HepG2 (cell line): Measurements from ENCODE around the gene YPEL3. TPM values are rescaled to one million over a fixed set of nuclear protein-coding genes. Genes with fewer than 3 reads are reported as not detected.

Experiments used
- ATF3 ChIP-seq: sonication (generic); formaldehyde crosslinking; IDR thresholded peaks from 2 replicates; pipeline ENCODE4 v1.4.0; 2020; ENCODE audit warnings: missing genetic modification reagents
- ATF7-NPFF ChIP-seq: sonication (generic); formaldehyde crosslinking; IDR thresholded peaks from 2 replicates; pipeline ENCODE4 v1.8.1; 2023; ENCODE audit warnings: mild to moderate bottlenecking, low read depth, missing genetic modification reagents, moderate library complexity
- FOXJ3 ChIP-seq: sonication (generic); formaldehyde crosslinking; IDR thresholded peaks from 2 replicates; pipeline ENCODE4 v1.4.0; 2020; ENCODE audit warnings: missing genetic modification reagents, mild to moderate bottlenecking, borderline replicate concordance
- FOXK1 ChIP-seq: sonication (generic); formaldehyde crosslinking; IDR thresholded peaks from 2 replicates; pipeline ENCODE4 v1.4.0; 2020; ENCODE audit warnings: low read depth, missing genetic modification reagents, borderline replicate concordance
- HMGA1 ChIP-seq: sonication (generic); formaldehyde crosslinking; conservative IDR thresholded peaks from 2 replicates; pipeline ENCODE4 v1.4.0; 2020; ENCODE audit warnings: missing genetic modification reagents
- HNF4G ChIP-seq, 2 experiments: sonication (generic) in 1 of 2; formaldehyde crosslinking in 1 of 2; IDR thresholded peaks; 2 replicates each; pipeline versions ENCODE4 v1.4.0 to v1.6.1; 2011 to 2020; ENCODE audit warnings: borderline replicate concordance in 2 of 2, low read depth in 2 of 2, mild to moderate bottlenecking in 2 of 2, low read length in 1 of 2, missing genetic modification reagents in 1 of 2, moderate library complexity in 1 of 2
- MAX ChIP-seq: IDR thresholded peaks from 2 replicates; pipeline ENCODE4 v1.6.1; 2012; ENCODE audit warnings: inconsistent platforms
- ONECUT2 ChIP-seq: sonication (generic); formaldehyde crosslinking; IDR thresholded peaks from 2 replicates; pipeline ENCODE4 v1.4.0; 2020; ENCODE audit warnings: missing genetic modification reagents
- RORA ChIP-seq: sonication (generic); formaldehyde crosslinking; IDR thresholded peaks from 2 replicates; pipeline ENCODE4 v1.5.0; 2020; ENCODE audit warnings: mild to moderate bottlenecking, missing genetic modification reagents, moderate library complexity
- RXRA ChIP-seq: sonication (generic); formaldehyde crosslinking; IDR thresholded peaks from 2 replicates; pipeline ENCODE4 v1.5.1; 2020; ENCODE audit warnings: missing genetic modification reagents
- SIX1 ChIP-seq: sonication (generic); formaldehyde crosslinking; IDR thresholded peaks from 2 replicates; pipeline ENCODE4 v1.4.0; 2020; ENCODE audit warnings: missing genetic modification reagents, borderline replicate concordance
- SP4 ChIP-seq: sonication (generic); formaldehyde crosslinking; IDR thresholded peaks from 2 replicates; pipeline ENCODE4 v1.8.1; 2023; ENCODE audit warnings: mild to moderate bottlenecking, missing genetic modification reagents
- TCF12 ChIP-seq, 2 experiments: fragments of 450-650 bp in 1 of 2; sonication (generic) in 1 of 2; formaldehyde crosslinking in 1 of 2; IDR thresholded peaks; 2 replicates each; pipeline versions ENCODE4 v1.6.1 to v1.8.0; 2017 to 2022; ENCODE audit warnings: antibody characterized with exemption in 1 of 2, mild to moderate bottlenecking in 1 of 2, missing genetic modification reagents in 1 of 2, moderate library complexity in 1 of 2
- ZBTB20 ChIP-seq: sonication (generic); formaldehyde crosslinking; IDR thresholded peaks from 2 replicates; pipeline ENCODE4 v1.8.1; 2023; ENCODE audit warnings: missing genetic modification reagents, low read depth, mild to moderate bottlenecking, borderline replicate concordance
- ZMAT5 ChIP-seq: sonication (generic); formaldehyde crosslinking; IDR thresholded peaks from 2 replicates; pipeline ENCODE4 v1.5.0; 2020; ENCODE audit warnings: mild to moderate bottlenecking, low read depth, missing genetic modification reagents, borderline replicate concordance
- ZNF136 ChIP-seq: sonication (generic); formaldehyde crosslinking; IDR thresholded peaks from 2 replicates; pipeline ENCODE4 v1.8.1; 2022; ENCODE audit warnings: low read depth, mild to moderate bottlenecking, moderate library complexity, missing genetic modification reagents
- ZNF430 ChIP-seq: sonication (generic); formaldehyde crosslinking; IDR thresholded peaks from 2 replicates; pipeline ENCODE4 v1.9.0; 2021; ENCODE audit warnings: mild to moderate bottlenecking, missing genetic modification reagents
- ZNF570 ChIP-seq: sonication (generic); formaldehyde crosslinking; IDR thresholded peaks from 2 replicates; pipeline ENCODE4 v1.4.0; 2020; ENCODE audit warnings: mild to moderate bottlenecking, missing genetic modification reagents, borderline replicate concordance
- ZNF609 ChIP-seq: sonication (generic); formaldehyde crosslinking; IDR thresholded peaks from 2 replicates; pipeline ENCODE4 v1.4.0; 2020; ENCODE audit warnings: mild to moderate bottlenecking, missing genetic modification reagents, borderline replicate concordance
- ZNF678 ChIP-seq: sonication (generic); formaldehyde crosslinking; IDR thresholded peaks from 2 replicates; pipeline ENCODE4 v1.4.0; 2020; ENCODE audit warnings: mild to moderate bottlenecking, missing genetic modification reagents
- ZNF7 ChIP-seq: IDR thresholded peaks from 2 replicates; pipeline ENCODE4 v1.6.1; 2016; ENCODE audit warnings: missing biosample characterization, missing genetic modification reagents
- ZNF776 ChIP-seq: sonication (generic); formaldehyde crosslinking; IDR thresholded peaks from 2 replicates; pipeline ENCODE4 v1.4.0; 2020; ENCODE audit warnings: mild to moderate bottlenecking, missing genetic modification reagents
- ZNF850 ChIP-seq: sonication (generic); formaldehyde crosslinking; conservative IDR thresholded peaks from 2 replicates; pipeline ENCODE4 v1.9.0; 2021; ENCODE audit warnings: mild to moderate bottlenecking, missing genetic modification reagents
- polyA plus RNA-seq, 8 experiments: library from polyadenylated mRNA; depleted of rRNA in 3 of 8; stranded (reverse) in 7 of 8; unstranded in 1 of 8; fragments of >200 nt; fragmentation: Illumina TruSeq in 4 of 8; extraction: Trizol in 4 of 8; gene quantifications; 2 replicates each; pipeline versions ENCODE4 v1.2.1 to v1.2.3, GENCODE V29; 2011 to 2016; ENCODE audit warnings: low read depth in 4 of 8, missing spikeins in 1 of 8, mixed read lengths in 1 of 8; ENCODE audit not compliant: insufficient read depth in 1 of 8
- total RNA-seq, 5 experiments: library from RNA; depleted of rRNA; stranded (reverse); fragments of >200 nt; fragmentation: Illumina TruSeq; extraction: Trizol; gene quantifications; 2 replicates each; pipeline ENCODE4 v1.2.3, GENCODE V29; 2016; ENCODE audit warnings: low read depth in 1 of 5

YPEL3 gene
- total and polyA plus RNA-seq, 2 of the 13 experiments (the other 11 are each of a cell fraction or from before 2014, with no cell fraction given), result 5.4 to 47.0 TPM

- peak; percentile 7; the same call in 1 of the 2 replicates for TF ChIP-seq ZNF609 (CRISPR knock-in tag)
- no peak for TF ChIP-seq FOXJ3 (CRISPR knock-in tag)
- TF ChIP-seq FOXK1 (CRISPR knock-in tag), result peak; percentile 53; the same call in 1 of the 2 replicates
- no peak for TF ChIP-seq ZNF7
- no peak for TF ChIP-seq ZNF678 (CRISPR knock-in tag)
- no peak for TF ChIP-seq TCF12 (IDR thresholded peaks at IDR 0.05)
- no peak; the same call in 1 of the 2 replicates for TF ChIP-seq TCF12 (CRISPR knock-in tag; IDR thresholded peaks at IDR 0.05)
- TF ChIP-seq MAX, result peak; percentile 55; the same call in 1 of the 2 replicates
- TF ChIP-seq ZNF136 (CRISPR knock-in tag), result no peak; the same call in 1 of the 2 replicates
- no peak for TF ChIP-seq HMGA1 (CRISPR knock-in tag)
- no peak for TF ChIP-seq ONECUT2 (CRISPR knock-in tag)
- TF ChIP-seq HNF4G (IDR thresholded peaks at IDR 0.05; ENCODE audit: borderline replicate concordance, low read depth, low read length), result no peak
- 0 out of 2 replicates have a peak, but pooled peaks have one; percentile 13 for TF ChIP-seq HNF4G (CRISPR knock-in tag; IDR thresholded peaks at IDR 0.05; ENCODE audit: borderline replicate concordance, low read depth)
- TF ChIP-seq ATF7-NPFF (CRISPR knock-in tag), result peak; percentile 61
- TF ChIP-seq ZMAT5 (CRISPR knock-in tag), result 0 out of 2 replicates have a peak, but pooled peaks have one; percentile 55
- no peak for TF ChIP-seq ZNF850 (CRISPR knock-in tag)
- no peak for TF ChIP-seq RORA (CRISPR knock-in tag)
- TF ChIP-seq ZNF776 (CRISPR knock-in tag), result peak; percentile 39; the same call in 1 of the 2 replicates
- TF ChIP-seq SP4, result peak; percentile 28; the same call in 1 of the 2 replicates
- peak; percentile 68; the same call in 1 of the 2 replicates for TF ChIP-seq ZBTB20 (CRISPR knock-in tag)
- TF ChIP-seq ZNF430 (CRISPR knock-in tag), result peak; percentile 35; the same call in 1 of the 2 replicates
- TF ChIP-seq SIX1 (CRISPR knock-in tag), result no peak
- peak; percentile 60; the same call in 1 of the 2 replicates for TF ChIP-seq ATF3 (CRISPR knock-in tag)
- no peak; the same call in 1 of the 2 replicates for TF ChIP-seq RXRA
- no peak for TF ChIP-seq ZNF570 (CRISPR knock-in tag)
These were observed 20.3 kb downstream of the YPEL3 start, which contains the start of gene PPP4C (continued) for GRCh38 chr16:30075503-30076275.
